Neutrophil (primary cell): ENCODE results near the gene HUS1.

ENCODE experiments used
- H3K27ac ChIP-seq: fragments of 200-600 bp; sonication (generic); 2 replicates; pipeline ENCODE4 v1.5.1; 2016; ENCODE audit warnings: mild to moderate bottlenecking, moderate library complexity
- H3K27me3 ChIP-seq: fragments of 200-600 bp; sonication (generic); 2 replicates; pipeline ENCODE4 v1.6.0; 2016; ENCODE audit warnings: mild to moderate bottlenecking
- H3K36me3 ChIP-seq: fragments of 200-600 bp; sonication (generic); 2 replicates; pipeline ENCODE4 v1.5.1; 2017
- H3K4me1 ChIP-seq, 2 experiments: fragments of 200-600 bp in 1 of 2; sonication (generic) in 1 of 2; 1 replicate in 1 of 2; 2 replicates in 1 of 2; pipeline versions ENCODE4 v1.5.1 to v1.6.1; 2013 to 2016; ENCODE audit warnings: low read depth in 1 of 2, low read length in 1 of 2, mild to moderate bottlenecking in 1 of 2, moderate library complexity in 1 of 2; ENCODE audit not compliant: control insufficient read depth in 1 of 2, insufficient read depth in 1 of 2
- H3K4me3 ChIP-seq, 2 experiments: fragments of 200-600 bp in 1 of 2; sonication (generic) in 1 of 2; 1 replicate in 1 of 2; 2 replicates in 1 of 2; pipeline ENCODE4 v1.5.1; 2013 to 2016; ENCODE audit warnings: low read depth in 1 of 2, low read length in 1 of 2, mild to moderate bottlenecking in 1 of 2, moderate library complexity in 1 of 2
- H3K9me3 ChIP-seq: fragments of 200-600 bp; sonication (generic); 2 replicates; pipeline ENCODE4 v1.5.1; 2016
- TF ChIP-seq, protein P1 (sequence below): fragments of 200-600 bp; sonication (generic); IDR thresholded peaks from 2 replicates; pipeline ENCODE4 v1.5.1; 2016; ENCODE audit warnings: antibody characterized with exemption

Gene HUS1

DNA sequence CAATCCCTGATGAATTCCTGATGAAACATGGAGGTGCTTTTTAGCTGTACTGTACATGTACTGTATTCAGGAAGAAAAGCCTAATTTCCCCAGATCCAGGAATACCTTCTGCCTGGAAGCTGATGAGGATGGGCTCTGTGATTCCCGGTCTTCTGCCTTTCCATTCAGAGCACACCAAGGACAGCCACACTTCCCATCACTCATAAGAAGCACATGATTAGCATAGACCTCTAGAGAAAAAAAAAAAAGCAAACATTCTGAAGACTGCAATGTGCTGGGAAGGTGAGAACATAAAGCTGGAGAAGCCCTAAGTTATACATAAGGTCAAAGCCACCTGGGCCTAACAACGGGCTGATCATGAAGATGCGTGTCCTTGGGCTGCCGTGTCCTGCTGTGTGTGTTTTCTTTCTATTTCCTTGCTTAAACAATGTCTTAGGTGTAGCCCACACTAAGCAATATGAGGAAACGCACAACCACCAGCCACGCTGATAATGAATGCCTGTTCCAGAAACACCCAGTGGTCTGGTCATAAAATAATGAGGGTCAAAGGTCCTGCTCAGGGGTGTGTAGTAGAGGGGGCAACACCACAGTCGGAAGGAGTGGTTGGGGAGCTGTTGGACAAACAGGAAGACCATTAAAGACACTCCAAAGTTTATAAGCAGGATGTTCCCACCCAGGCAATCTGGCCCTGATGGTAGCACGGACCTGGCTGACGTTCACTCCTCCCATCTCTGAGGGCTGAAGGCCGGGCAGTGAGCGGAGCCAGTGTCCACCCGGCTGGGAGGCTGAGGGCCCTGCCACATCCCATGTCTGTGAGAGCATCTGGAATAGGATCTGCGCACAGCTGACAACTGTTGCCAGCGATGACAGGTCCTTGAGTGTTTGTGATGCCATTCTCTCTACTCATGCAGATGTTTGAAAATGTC is 39.1 kb downstream of the HUS1 start:
- TF ChIP-seq, protein P1, sequence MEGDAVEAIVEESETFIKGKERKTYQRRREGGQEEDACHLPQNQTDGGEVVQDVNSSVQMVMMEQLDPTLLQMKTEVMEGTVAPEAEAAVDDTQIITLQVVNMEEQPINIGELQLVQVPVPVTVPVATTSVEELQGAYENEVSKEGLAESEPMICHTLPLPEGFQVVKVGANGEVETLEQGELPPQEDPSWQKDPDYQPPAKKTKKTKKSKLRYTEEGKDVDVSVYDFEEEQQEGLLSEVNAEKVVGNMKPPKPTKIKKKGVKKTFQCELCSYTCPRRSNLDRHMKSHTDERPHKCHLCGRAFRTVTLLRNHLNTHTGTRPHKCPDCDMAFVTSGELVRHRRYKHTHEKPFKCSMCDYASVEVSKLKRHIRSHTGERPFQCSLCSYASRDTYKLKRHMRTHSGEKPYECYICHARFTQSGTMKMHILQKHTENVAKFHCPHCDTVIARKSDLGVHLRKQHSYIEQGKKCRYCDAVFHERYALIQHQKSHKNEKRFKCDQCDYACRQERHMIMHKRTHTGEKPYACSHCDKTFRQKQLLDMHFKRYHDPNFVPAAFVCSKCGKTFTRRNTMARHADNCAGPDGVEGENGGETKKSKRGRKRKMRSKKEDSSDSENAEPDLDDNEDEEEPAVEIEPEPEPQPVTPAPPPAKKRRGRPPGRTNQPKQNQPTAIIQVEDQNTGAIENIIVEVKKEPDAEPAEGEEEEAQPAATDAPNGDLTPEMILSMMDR = no peak
- Histone ChIP-seq H3K4me1 (peaks cover 17 to 18% of the 10 kb centered on the region in 2 experiments), H3K36me3 (no peaks in the 10 kb centered on the region), H3K4me3 (no peak overlapping the region), H3K27ac (no peak overlapping the region), H3K9me3 (no peaks in the 10 kb centered on the region), H3K27me3 (no peaks in the 10 kb centered on the region)

DNA sequence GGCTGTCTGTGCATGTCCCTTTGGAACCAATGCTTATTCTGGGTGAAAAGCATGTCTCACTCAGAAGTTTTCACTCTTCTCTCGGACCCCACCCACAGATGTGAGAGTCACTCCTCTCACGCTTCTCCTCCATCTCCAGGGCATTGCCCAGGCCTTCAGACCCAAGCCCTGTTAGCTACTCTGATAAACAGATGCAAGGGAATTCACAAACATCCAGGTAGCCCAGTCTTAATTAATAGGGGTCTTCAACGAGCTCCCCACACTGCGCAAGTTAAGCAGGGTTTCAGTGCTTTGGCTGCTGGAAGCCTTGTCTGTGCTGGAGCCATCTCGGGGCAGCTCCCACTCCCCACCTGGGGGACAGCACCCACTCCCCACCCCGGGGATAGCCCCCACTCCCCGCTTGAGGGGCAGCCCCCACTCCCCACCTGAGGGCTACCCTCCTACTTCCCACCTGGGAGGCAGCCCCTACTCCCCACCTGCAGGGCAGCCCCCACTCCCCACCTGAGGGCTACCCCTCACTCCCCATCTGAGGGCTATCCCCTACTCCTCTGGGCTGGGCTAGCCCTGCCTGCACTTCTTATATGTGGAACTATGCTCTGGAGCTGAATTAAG is 39.9 kb downstream of the HUS1 start:
- peaks cover 17 to 18% of the 10 kb centered on the region in 2 experiments for H3K4me1 ChIP-seq
- no peaks in the 10 kb centered on the region for H3K9me3 ChIP-seq
- H3K4me3 ChIP-seq = no peak overlapping the region
- TF ChIP-seq, protein P1 = no peak
- H3K27ac ChIP-seq = no peak overlapping the region
- H3K27me3 ChIP-seq = no peaks in the 10 kb centered on the region
- no peaks in the 10 kb centered on the region for H3K36me3 ChIP-seq

DNA sequence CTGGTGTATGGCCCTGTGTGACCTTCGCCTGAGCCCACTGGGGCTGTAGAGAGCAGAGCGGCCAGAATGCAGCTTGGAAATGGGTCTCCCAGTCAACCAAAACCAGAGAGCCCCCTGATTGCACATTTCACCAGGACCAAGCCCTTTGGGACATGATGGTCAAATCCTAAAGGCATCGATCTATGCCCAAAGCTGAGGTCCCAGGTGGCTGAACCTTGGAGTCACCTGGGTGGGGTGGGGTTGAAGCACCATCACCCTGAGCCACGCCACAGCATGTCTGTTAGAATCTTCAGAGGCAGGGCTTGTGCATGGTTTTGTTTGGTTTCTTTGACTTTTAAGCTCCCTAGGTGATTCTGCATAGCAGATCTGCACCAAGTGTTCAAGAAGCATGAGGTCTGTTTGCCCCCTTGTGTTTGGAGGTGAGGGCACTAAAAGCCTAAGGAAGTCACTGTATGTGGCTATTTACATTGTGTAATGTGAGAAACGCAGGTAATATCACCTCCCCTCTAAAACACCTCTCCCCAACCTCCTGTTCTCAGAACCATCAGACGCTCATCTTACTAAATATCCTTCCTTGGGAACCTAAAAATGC is 40.7 kb downstream of the HUS1 start:
- H3K4me3 ChIP-seq = no peak overlapping the region
- TF ChIP-seq, protein P1 = no peak

DNA sequence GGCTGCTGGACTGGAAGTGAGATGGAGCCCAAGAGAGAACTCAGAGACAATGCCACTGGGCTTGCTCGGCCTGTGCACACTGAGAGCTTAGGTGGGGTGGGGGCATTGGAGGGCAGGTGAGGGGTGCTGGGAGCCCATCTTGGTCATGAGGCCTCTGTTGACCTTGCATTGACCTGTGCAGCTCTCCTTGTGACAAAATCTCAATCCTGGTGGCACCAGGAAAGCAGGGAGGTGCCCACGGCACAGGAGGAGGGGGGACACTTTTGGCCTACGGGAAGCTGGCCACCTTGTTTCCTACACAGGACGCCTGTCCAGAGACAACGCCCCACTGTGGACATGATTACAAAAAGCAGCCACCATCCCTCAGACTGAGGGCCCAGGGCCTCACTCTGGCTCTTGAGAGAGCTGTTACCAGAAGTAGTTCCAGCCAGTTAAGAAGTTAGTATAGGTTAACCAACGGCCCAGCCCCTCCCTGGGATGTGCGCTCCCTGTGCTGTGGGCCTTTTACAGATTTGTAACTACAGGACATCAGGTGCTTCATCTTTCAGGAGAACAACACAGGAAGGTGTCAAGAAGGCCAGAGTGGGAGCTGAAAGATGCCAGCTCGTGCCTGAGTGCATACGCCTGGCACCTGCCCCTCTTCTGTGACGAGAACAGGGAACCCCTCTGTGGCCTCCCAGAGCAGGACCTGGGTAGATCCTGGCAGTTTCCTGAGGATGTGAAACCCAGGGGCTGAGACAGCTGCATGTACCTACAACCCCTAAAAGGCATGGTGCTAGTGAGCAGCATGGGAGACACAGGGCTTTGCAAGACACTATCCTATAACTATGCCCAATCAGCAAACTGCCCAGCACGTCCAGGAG is 41.5 kb downstream of the HUS1 start:
- TF ChIP-seq, protein P1 = no peak

More for the DNA sequence above, 40.7 kb downstream of the HUS1 start:
- Histone ChIP-seq H3K36me3 (no peaks in the 10 kb centered on the region), H3K9me3 (no peaks in the 10 kb centered on the region), H3K27me3 (no peaks in the 10 kb centered on the region), H3K27ac (no peak overlapping the region), H3K4me1 (peaks cover 17 to 18% of the 10 kb centered on the region in 2 experiments)

DNA sequence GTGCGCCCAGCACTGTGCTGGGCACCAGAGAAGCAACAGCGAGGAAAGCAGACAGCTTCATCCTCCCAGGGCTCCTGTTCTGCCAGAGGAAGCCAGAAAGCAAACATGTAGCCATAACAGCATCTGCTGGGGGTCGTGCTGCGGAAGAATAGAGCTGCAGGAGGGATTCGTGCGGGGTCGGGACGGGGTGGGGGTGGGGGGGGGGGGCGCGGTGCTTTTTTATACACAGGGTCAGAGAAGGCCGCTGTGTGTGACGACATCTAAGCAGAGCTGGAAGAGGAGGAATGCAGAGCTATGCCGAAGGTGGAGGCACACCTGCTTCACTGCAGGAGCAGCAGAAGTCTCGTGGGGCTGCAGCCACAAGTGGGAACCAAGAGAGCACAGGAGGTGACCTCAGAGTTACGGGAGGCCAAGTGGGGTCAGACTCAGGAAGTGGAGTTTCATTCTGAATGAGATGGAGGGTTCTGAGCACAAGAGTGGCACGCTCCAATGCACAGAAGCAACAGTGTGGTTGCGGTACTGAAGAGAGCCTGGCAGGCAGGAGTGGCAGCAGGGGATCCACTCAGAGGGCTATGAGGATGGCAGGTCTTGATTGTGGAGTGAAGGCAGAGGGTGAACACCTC is 42.2 kb downstream of the HUS1 start:
- Histone ChIP-seq H3K27me3 (no peaks in the 10 kb centered on the region), H3K4me3 (no peak overlapping the region), H3K36me3 (no peaks in the 10 kb centered on the region), H3K27ac (no peak overlapping the region), H3K4me1 (peaks cover 15 to 18% of the 10 kb centered on the region in 2 experiments), H3K9me3 (no peaks in the 10 kb centered on the region)
- TF ChIP-seq, protein P1 = no peak

More for the DNA sequence above, 41.5 kb downstream of the HUS1 start:
- no peak overlapping the region for H3K27ac ChIP-seq
- no peaks in the 10 kb centered on the region for H3K27me3 ChIP-seq
- no peaks in the 10 kb centered on the region for H3K9me3 ChIP-seq
- peaks cover 17 to 18% of the 10 kb centered on the region in 2 experiments for H3K4me1 ChIP-seq
- no peaks in the 10 kb centered on the region for H3K36me3 ChIP-seq
- no peak overlapping the region for H3K4me3 ChIP-seq
